Progenitor cell of endocrine pancreas (in vitro differentiated cells): ENCODE measurements around the gene ZFP64. TPM values are rescaled to one million over a fixed set of nuclear protein-coding genes. Genes with fewer than 3 reads are reported as not detected.

Experiments
- DNase-seq: peaks from one replicate; pipeline ENCODE4 v3.0.0; 2021; ENCODE audit warnings: low spot score; ENCODE audit not compliant: unreplicated experiment
- H3K27ac Mint-ChIP-seq: 2 replicates; pipeline ENCODE4 v1.8.0; 2021; ENCODE audit warnings: mild to moderate bottlenecking, moderate library complexity, mixed read lengths
- H3K27me3 Mint-ChIP-seq: 2 replicates; pipeline ENCODE4 v1.8.0; 2021; ENCODE audit warnings: mixed read lengths
- H3K36me3 Mint-ChIP-seq: 2 replicates; pipeline ENCODE4 v1.8.0; 2022; ENCODE audit warnings: mixed read lengths; ENCODE audit not compliant: insufficient read depth
- H3K4me1 Mint-ChIP-seq: 2 replicates; pipeline ENCODE4 v1.8.0; 2021; ENCODE audit warnings: low read depth, mixed read lengths
- H3K4me3 Mint-ChIP-seq: 2 replicates; pipeline ENCODE4 v1.8.0; 2021; ENCODE audit warnings: low read depth, mild to moderate bottlenecking, moderate library complexity, mixed read lengths
- H3K9me3 Mint-ChIP-seq: 2 replicates; pipeline ENCODE4 v1.8.0; 2021; ENCODE audit warnings: low read depth, mixed read lengths
- total RNA-seq: library from RNA; stranded (reverse); gene quantifications from 2 replicates; pipeline ENCODE4 v1.2.1, GENCODE V29; 2021
- TF ChIP-seq, protein P1 (sequence below): fragments of 200-600 bp; sonication (generic); IDR thresholded peaks from one replicate; pipeline ENCODE4 v1.5.0; 2021; ENCODE audit warnings: antibody characterized with exemption, mild to moderate bottlenecking; ENCODE audit not compliant: unreplicated experiment

The ZFP64 gene
- total RNA-seq, 1 donor from 2014 or later = 26.9 TPM

DNA sequence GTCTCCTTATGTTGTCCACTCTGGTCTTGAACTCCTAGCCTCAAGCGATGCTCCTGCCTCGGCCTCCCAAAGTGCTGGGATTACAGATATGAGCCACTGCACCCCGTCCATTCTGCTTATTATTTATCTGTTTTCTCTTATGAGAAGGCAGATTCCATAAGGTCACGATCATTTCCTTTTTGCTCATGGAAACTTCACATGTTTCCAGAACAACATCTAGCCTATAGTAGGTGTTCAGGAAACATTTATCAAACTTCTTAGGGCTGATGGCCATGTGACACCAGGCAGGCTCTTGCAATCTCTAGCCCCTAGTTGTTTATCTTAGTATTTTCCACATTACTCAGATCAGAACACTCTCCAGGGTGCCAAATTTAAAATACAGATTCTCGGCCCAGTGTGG is 61.2 kb downstream of the ZFP64 start:
- no peaks in the 10 kb centered on the region for H3K4me1 Mint-ChIP-seq
- H3K36me3 Mint-ChIP-seq = no peaks in the 10 kb centered on the region
- H3K27me3 Mint-ChIP-seq = no peaks in the 10 kb centered on the region
- TF ChIP-seq, protein P1, sequence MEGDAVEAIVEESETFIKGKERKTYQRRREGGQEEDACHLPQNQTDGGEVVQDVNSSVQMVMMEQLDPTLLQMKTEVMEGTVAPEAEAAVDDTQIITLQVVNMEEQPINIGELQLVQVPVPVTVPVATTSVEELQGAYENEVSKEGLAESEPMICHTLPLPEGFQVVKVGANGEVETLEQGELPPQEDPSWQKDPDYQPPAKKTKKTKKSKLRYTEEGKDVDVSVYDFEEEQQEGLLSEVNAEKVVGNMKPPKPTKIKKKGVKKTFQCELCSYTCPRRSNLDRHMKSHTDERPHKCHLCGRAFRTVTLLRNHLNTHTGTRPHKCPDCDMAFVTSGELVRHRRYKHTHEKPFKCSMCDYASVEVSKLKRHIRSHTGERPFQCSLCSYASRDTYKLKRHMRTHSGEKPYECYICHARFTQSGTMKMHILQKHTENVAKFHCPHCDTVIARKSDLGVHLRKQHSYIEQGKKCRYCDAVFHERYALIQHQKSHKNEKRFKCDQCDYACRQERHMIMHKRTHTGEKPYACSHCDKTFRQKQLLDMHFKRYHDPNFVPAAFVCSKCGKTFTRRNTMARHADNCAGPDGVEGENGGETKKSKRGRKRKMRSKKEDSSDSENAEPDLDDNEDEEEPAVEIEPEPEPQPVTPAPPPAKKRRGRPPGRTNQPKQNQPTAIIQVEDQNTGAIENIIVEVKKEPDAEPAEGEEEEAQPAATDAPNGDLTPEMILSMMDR = no peak
- H3K27ac Mint-ChIP-seq = no peak overlapping the region
- no peak for DNase-seq
- H3K4me3 Mint-ChIP-seq = no peak overlapping the region
- H3K9me3 Mint-ChIP-seq = peaks cover 8% of the 10 kb centered on the region

DNA sequence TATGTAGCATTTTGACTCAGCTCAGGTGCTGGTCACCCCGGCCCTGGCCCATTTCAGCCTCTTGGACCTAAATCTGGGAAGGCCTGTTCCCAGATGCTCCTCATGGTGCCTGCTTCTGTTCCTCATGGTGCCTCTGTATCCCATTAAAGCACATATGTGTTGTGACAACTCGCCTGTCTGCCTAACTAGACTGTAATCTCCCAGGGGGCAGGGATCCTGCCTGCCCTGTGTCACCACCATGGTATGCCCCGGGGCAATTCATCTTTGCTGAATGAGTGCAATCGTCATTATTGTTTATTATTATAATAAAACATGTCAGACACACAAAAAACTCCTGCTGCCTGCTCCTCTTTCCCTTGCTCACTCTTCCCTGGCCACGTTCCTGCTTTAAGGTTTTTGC is 62.0 kb downstream of the ZFP64 start:
- Mint-ChIP-seq H3K27ac (no peak overlapping the region), H3K36me3 (no peaks in the 10 kb centered on the region)

DNA sequence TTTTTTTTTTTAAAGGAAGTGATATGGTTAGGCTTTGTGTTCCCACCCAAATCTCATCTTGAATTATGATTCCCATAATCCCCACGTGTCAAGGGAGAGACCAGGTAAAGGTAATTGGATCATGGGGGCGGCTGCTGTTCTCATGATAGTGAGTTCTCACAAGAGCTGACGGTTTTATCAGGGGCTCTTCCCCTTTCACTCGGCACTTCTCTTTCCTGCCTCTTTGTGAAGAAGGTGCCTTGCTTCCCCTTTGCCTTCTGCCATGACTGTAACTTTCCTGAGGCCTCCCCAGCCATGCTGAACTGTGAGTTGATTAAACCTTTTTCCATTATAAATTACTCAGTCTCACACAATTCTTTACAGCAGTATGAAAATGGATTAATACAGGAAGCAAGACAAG is 64.3 kb downstream of the ZFP64 start:
- Mint-ChIP-seq H3K27ac (no peak overlapping the region), H3K27me3 (no peaks in the 10 kb centered on the region)
- TF ChIP-seq, protein P1 = no peak

More for the DNA sequence above, 62.0 kb downstream of the ZFP64 start:
- H3K9me3 Mint-ChIP-seq = peaks cover 8% of the 10 kb centered on the region
- DNase-seq = no peak
- TF ChIP-seq, protein P1 = no peak
- H3K27me3 Mint-ChIP-seq = no peaks in the 10 kb centered on the region
- no peak overlapping the region for H3K4me3 Mint-ChIP-seq
- H3K4me1 Mint-ChIP-seq = no peaks in the 10 kb centered on the region

DNA sequence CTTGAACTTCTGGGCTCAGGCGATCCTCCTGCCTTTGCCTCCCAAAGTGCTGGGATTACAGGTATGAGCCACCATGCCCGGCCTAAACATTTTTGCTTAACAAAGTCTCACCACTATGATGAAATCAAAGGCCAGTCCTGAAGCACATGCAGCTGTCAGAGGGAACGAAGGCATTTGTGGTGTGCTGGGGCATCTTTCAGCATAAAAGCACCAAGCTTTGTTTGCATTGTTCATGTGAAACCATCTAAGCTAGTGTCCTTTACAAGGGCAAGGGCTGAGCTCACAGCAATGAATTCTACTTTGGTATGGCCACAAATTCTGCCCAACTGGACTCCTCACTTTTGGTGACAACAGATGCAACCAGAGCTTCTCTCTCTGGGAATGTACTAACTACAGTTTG is 66.8 kb downstream of the ZFP64 start:
- H3K4me3 Mint-ChIP-seq = no peak overlapping the region
- TF ChIP-seq, protein P1 = no peak
- H3K27ac Mint-ChIP-seq = no peak overlapping the region
- H3K4me1 Mint-ChIP-seq = no peaks in the 10 kb centered on the region
- peaks cover 3% of the 10 kb centered on the region for H3K36me3 Mint-ChIP-seq
- DNase-seq = no peak
- no peaks in the 10 kb centered on the region for H3K9me3 Mint-ChIP-seq
- no peaks in the 10 kb centered on the region for H3K27me3 Mint-ChIP-seq

More for the DNA sequence above, 64.3 kb downstream of the ZFP64 start:
- H3K9me3 Mint-ChIP-seq = peaks cover 8% of the 10 kb centered on the region
- no peak overlapping the region for H3K4me3 Mint-ChIP-seq
- H3K4me1 Mint-ChIP-seq = no peaks in the 10 kb centered on the region
- no peak for DNase-seq
- peaks cover 3% of the 10 kb centered on the region for H3K36me3 Mint-ChIP-seq

DNA sequence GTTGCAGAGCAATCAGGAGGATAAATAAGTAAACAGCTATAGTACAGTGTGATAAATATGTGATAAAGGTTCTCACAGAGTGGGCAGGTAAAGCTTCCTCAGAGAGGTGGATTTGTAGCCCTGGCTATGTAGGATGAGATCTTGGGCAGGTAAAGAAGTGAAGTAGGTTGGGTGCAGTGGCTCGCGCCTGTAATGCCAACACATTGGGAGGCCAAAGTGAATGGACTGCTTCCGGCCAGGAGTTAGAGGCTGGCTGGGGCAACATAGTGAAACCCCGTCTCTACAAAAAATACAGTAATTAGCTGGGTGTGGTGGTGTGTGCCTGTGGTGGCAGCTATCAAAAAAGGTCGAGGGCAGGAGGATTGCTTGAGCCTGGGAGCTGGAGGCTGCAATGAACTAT is 72.9 kb downstream of the ZFP64 start:
- Mint-ChIP-seq H3K27me3 (no peaks in the 10 kb centered on the region), H3K9me3 (no peaks in the 10 kb centered on the region), H3K4me3 (no peak overlapping the region), H3K27ac (no peak overlapping the region), H3K4me1 (no peaks in the 10 kb centered on the region), H3K36me3 (peaks cover 9% of the 10 kb centered on the region)
- DNase-seq = no peak
- TF ChIP-seq, protein P1 = no peak
